Erythroblast (primary cell): ENCODE measurements around the gene AGPAT2.

ENCODE experiments used
- DNase-seq, 2 experiments: peaks; one replicate each; lab custom pipeline; 2025; lab: John Stamatoyannopoulos, UW
- GATA1 ChIP-seq: IDR thresholded peaks from 2 replicates; pipeline ENCODE4 v1.6.1; 2011; ENCODE audit warnings: low read depth, mild to moderate bottlenecking, control low read depth, low read length, moderate library complexity
- POLR2A ChIP-seq: IDR thresholded peaks from 2 replicates; pipeline ENCODE4 v1.6.1; 2011; ENCODE audit warnings: mild to moderate bottlenecking, low read length

AGPAT2 gene

DNA sequence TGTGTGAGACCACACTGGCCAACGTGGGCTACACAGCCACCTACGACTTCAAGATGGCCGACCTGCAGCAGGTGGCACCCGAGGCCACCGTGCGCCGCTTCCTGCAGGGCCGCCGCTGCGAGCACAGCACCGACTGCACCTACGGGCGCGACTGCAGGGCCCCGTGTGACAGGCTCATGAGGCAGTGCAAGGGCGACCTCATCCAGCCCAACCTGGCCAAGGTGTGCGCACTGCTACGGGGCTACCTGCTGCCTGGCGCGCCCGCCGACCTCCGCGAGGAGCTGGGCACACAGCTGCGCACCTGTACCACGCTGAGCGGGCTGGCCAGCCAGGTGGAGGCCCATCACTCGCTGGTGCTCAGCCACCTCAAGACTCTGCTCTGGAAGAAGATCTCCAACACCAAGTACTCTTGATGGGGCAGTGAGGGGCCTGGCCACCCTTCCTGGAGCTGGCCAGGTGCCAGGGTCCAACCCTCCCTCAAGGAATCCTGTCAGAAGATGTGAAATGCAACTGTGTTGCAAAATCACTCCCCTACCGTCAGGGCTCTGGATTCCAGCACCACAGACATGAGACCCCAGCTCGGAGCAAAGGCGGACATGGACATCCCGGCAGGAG lies 36.2 kb upstream of the AGPAT2 start:
- TF ChIP-seq GATA1 (no peak), POLR2A (peak; percentile 28)
- peak in 1 of 2 experiments; percentile 34 for DNase-seq

DNA sequence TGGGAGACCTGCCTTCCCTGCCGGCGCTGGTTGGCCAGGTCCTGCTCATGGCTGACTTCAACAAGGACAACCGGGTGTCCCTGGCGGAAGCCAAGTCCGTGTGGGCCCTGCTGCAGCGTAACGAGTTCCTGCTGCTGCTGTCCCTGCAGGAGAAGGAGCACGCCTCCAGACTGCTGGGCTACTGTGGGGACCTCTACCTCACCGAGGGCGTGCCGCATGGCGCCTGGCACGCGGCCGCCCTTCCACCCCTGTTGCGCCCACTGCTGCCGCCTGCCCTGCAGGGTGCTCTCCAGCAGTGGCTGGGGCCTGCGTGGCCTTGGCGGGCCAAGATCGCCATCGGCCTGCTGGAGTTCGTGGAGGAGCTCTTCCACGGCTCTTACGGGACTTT lies 35.7 kb upstream of the AGPAT2 start:
- TF ChIP-seq POLR2A (peak; percentile 18), GATA1 (no peak)
- DNase-seq = peak; percentile 34 to 42

DNA sequence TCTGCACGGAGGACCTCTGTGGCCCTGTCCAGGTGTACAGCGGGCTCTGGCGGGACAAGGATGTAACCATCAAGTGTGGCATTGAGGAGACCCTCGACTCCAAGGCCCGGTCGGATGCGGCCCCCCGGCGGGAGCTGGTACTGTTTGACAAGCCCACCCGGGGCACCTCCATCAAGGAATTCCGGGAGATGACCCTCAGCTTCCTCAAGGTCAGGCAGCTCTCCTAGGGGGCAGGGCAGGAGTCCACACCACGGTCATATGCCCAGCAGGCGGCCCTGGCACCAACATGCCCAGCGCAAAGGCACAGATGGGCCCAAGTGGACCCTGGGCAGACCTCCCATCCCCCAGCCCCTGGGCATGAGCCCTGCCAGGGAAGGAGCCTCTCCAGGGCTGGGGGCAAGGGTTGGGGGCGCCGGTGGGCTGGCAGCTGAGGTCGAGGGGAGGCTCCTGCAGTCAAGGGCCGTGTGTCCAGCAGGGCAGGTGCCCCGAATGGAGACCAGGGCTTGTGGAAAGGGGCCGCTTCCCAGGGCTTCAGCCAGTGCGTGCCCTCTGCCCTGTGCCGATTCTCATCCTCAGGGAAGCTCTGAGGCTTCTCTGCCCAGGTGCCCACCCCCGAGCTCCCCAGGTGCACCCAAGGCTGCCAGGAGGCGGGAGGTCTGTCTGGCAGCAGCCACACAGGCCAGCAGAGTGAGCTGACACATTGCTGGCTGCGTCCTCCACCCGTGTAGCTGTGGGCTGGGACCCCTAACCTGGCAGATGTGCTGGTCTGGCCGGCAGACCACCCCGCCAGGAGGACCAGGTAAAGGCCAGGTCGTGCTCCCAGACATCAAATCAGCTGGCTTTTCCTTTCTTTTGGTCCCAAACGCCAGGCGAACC lies 35.1 kb upstream of the AGPAT2 start:
- no peak for DNase-seq
- TF ChIP-seq POLR2A (no peak), GATA1 (no peak)

GRCh38 chr9:136721339-136722092 lies 34.3 kb upstream of the AGPAT2 start:
- DNase-seq = no peak
- peak; percentile 16 for TF ChIP-seq POLR2A
- TF ChIP-seq GATA1 = no peak

DNA sequence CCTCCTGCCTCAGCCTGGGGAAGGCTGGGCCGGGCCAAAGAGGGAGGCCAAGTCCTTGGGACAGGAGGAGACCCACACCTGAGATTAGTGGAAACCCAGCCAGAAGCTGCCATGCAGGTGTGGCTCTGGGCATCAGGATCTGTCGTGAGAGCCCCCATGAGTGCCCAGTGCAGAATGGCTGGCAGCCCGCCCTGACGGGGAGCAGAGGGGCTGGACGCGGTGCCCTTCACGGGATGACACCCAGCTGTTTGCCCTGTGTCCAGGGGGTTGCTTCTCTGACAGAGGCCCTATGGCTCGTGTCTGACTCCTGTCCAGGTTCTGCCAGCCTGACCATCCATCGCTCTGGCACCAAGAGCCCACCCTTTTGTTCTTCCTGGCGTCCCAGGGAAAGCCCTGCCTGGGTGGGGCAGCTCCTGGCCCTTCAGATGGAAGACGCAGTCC lies 33.7 kb upstream of the AGPAT2 start:
- no peak for DNase-seq
- TF ChIP-seq POLR2A (no peak), GATA1 (no peak)

DNA sequence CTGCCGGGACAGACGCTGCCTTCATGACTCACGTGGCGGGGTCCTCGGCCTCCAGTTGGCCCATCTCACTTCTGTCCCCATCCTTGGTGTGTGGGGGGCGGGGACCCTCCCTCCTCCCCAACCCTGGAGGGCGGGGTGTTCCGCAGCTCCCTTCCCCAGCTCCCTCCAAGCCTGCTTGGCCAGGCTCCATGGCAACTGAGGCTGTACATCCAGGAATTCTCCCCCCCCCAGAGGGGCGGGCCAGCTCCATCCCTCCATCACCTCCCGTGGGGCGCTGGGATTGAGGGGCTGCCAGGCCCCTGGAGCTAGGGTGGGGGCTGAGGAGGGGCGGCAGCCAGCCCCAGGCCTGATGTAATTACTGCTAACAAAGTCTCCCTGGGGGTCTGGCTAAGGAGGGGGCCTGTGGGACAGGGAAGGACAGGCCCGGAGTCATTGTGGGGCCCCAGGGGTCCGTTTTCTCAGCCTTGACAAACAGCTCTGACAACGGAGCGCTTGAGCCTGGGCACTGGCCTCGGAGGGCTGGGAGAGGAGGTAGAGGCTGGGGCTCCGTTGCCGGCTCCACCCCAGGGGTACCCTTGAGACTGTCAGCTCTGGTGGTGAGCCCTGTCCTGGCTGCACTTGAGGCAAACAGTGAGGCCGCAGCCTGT lies 33.1 kb upstream of the AGPAT2 start:
- DNase-seq = no peak
- TF ChIP-seq POLR2A (no peak), GATA1 (no peak)

DNA sequence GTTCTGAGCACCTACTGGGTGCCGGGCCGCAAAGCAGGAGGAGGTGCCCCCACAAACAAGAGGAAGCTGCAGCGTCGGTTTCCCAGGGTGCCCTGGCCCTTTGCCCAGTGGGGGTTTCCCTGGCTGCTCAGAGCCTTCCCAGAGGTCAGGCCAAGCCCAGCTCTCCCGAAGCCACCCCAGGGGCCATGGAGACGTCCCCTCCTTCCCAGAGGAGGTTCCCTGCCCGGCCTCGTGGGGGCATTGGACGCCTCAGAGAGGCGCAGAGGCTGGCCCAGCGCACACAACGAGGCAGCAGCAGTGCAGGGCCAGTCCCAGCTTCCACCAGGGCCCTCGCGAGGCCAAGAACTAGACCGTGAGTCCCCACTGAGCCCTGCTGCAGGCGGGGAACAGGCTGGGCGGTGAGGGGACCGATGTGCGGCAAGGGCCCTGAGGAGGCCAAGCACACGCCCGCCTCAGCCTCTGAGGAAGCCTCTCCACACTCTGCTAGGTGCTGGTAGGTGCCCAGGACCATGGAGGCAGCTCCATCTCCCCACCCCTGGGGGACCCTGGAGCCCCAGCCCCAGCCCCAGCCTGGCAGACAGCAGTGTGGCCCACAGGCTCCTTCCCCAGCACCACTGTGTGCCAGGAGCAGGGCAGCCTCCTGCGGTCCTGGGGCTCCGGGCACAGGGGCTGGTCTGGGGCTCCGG lies 32.1 kb upstream of the AGPAT2 start:
- DNase-seq = no peak
- no peak for TF ChIP-seq POLR2A
- no peak for TF ChIP-seq GATA1

DNA sequence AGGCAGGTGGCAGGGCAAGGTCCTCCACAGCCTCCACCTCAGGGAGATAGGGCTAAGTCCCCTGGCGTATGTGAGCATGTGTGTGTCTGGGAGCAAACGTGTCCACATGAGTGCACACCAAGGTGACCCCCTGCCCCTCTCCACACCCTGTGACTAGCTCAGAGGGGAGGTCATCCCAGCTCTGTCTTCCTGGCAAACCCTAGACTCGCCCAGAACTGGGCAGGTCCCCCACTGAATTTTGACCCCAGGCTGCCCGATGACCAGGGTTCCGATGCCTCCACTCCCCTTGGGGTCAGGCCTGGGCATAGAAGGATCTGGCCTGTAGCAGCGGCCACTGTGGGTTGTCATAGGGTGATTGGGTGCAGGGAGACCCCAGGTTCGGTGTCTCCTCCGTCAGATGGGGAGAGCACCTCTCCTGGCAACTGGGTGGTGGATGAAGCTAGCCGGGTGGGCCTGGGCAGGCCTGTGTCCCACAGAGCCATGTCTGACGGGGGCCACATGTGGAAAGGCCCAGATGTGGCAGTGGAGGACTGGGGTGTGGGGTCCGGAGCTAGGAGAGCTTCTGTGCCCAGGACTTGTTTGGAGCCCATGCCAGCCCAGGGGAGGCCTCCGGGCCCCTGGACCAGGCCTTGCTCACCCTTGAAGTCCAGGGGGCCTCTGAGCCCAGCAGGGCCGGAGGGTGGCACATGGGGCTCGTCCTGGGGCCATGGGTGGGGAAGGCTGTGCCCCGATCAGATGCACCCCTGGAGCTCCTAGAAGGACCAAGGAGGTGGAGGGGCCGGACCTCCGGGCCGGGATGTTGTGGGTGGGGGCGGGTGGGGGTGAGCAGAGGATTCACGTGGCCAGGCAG lies 31.3 kb upstream of the AGPAT2 start:
- TF ChIP-seq POLR2A (no peak), GATA1 (no peak)
- no peak for DNase-seq

DNA sequence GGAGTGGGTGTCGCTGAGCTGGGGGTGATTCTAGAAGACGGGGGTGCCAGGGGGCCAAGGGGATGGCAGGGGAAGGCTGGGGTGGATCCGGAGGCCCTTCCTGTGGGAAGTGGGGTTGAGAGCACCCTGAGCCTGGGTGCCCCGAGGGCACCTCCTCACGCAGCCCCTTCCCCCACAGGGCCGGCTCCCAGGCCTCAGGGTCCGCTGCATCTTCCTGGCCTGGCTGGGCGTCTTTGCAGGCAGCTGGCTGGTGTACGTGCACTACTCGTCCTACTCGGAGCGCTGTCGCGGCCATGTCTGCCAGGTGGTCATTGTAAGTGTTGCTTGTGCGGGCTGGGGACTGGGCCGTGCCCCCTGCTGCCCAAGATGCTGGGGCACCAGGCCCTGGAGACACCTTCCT lies 30.1 kb upstream of the AGPAT2 start:
- DNase-seq = no peak

GRCh38 chr9:136714893-136715274 lies 27.6 kb upstream of the AGPAT2 start:
- no peak for TF ChIP-seq GATA1
- TF ChIP-seq POLR2A = no peak
- no peak for DNase-seq

More for the DNA sequence above, 30.1 kb upstream of the AGPAT2 start:
- TF ChIP-seq POLR2A = no peak
- no peak for TF ChIP-seq GATA1

DNA sequence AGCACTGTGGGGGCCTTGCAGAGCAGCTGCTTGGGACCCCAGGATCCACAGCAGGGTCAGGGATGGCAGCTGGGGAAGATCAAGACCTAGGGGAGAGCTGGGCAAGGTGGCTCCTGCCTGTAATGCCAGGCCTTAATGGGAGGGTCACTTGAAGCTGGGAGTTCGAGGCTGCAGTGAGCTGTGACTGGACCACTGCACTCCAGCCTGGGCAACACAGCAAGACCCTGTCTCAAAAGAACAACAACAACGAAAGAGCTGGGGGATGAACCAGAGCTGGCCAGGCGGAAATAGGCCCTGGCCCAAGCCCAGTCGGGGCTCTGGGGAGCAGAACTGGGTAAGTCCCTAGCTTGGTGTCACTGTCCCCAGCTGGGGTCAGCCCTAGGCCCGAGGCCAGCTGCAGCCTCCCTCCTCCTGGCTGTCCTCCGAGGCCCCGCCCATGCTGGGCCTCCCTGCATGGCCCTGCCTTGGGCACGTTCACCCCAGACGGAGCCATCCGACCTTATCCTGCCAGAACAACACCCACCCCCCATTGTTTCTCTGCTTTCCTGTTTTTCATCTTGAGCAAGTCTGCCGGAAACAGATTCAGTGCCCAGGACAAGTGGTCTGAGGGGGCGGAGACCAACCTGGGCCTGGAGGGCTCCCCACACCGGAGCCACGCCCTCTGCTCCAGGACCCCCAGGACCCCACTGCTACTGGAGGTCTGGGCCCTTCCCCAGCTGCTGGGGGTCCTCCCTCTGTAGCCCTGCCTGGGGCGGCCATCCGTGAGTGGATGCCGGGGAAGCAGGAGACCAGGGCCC lies 27.0 kb upstream of the AGPAT2 start:
- no peak for DNase-seq
- TF ChIP-seq GATA1 (no peak), POLR2A (no peak)

DNA sequence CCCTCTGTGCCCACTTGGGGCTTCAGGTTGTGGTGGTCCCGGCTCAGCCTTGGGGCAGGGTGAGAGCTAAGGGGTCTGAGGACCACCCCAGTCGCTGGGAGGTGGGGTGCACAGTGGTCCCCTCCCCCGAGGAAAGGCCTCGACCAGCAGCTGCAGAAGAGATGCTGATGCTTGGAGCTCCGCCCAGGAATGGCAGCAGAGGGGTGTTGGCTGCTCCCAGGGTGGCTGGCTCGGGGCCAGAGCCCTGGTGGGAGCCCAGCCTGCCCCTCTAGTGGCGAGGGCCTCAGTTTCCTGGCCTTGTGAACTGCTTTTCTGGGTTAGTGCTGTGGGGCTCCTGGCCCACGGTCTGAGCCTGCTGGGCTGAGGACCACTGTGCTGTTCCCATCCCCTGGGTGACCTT lies 26.3 kb upstream of the AGPAT2 start:
- TF ChIP-seq GATA1 = no peak
- no peak for TF ChIP-seq POLR2A
- DNase-seq = no peak
